ENCODE data around the gene ATG101.

ATG101 gene

DNA sequence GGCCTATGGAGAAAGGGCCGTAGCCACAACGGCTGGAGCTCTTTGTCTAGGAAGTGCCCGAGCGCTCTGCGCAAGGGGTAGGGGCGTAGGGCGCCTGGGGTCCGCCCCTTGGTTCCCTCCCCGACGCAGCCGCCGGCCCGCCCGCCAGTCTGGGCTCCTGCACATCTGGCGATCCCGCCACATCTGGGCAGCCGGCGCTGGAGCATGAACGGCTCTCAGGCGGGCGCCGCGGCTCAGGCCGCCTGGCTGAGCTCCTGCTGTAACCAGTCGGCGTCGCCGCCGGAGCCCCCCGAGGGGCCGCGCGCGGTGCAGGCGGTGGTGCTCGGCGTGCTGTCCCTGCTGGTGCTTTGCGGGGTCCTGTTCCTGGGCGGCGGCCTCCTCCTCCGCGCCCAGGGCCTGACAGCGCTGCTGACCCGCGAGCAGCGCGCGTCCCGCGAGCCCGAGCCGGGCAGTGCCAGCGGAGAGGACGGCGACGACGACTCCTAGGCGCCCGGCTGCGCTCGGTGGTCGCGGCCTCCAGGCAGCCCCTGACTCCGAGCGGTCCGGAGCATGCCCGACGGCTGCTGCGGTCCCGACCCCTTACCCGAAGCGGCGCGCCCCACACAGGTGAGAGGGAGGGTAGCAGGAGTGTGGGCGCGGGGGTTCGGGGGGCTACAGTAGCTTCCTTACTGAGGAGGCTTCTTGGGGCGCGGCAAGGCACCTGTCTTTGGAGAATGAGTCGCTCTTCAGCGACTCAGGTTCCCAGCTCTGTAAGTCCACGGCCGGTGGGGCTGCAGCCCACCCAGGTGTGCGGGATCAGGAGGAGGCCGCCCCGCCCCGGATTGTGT, 10.0 kb downstream of the ATG101 start, which contains the start of gene SMIM41:
TSS of gene SMIM41 (plus strand) at position 129 of the 827 bp plus-strand sequence. CDS start at position 205, 76 bp downstream.
- DNase-seq (ENCODE audit: low read depth, low spot score) = no peak

- no peak for DNase-seq (ENCODE audit: low read depth, low spot score)
Observed at GRCh38 chr12:52080403-52081251, 10.8 kb downstream of the ATG101 start.

- DNase-seq (ENCODE audit: low read depth, low spot score) = no peak
Observed at GRCh38 chr12:52081263-52081733, 11.5 kb downstream of the ATG101 start.

GRCh38 chr12:52082026-52082668, 12.4 kb downstream of the ATG101 start:
- DNase-seq (ENCODE audit: low read depth, low spot score) = no peak

- no peak for DNase-seq (ENCODE audit: low read depth, low spot score)
Observed at GRCh38 chr12:52082669-52082987, 12.8 kb downstream of the ATG101 start.

DNA sequence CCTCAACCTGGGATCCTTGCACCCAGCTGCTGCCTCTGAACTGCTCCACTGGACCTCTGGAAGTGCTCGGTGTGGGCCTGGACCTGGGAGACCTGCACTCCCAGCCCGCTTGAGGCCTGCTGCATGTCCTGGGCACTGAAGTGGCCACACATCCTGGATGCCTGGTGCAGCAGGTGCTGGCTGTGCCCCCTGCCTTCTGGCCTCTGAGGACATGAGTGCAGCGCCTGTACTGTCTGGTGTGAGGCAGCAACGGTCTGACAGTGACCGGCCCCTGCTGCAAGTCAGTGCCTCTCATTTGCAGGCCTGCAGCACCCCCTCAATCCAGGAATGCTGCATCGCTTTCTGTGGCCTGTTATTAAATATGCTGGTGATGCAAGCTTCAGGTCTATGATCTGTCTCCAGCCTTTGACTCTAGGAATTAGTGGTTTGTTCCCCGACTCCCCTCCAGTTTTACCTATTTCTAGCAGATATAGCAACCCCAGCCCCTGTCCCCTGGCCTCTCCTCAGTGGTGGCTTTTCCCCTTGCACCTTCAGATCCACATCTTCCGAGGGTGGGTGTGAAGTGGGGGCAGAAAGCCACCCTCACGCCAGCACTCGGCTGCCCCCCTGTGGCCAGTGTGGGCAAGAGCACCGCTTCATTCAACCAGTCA, 13.3 kb downstream of the ATG101 start:
- DNase-seq (ENCODE audit: low read depth, low spot score) = peak; percentile 47

DNA sequence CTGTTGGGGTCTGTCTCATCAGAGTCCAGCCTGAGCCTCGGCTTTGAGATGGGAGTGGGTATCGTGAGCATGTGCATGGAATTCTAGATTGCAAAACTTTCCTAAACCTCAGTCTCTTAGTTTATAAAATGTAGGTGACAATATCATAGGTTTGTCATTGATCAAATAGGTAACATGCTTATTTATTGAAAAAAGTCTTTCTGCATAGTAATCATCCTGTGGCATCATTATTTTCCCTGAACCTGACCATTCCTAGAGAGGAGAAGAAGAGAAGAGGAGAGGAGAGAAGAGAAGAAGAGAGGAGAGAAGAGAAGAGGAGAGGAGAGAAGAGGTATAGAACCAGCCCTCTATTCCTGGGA, 13.8 kb downstream of the ATG101 start:
- no peak for DNase-seq (ENCODE audit: low read depth, low spot score)

- no peak for DNase-seq (ENCODE audit: low read depth, low spot score)
Observed at GRCh38 chr12:52084491-52085231, 14.9 kb downstream of the ATG101 start.

- no peak for DNase-seq (ENCODE audit: low read depth, low spot score)
Observed at GRCh38 chr12:52085682-52086180, 16.0 kb downstream of the ATG101 start.

- DNase-seq (ENCODE audit: low read depth, low spot score) = no peak
Observed at GRCh38 chr12:52086366-52086765, 16.6 kb downstream of the ATG101 start.

DNA sequence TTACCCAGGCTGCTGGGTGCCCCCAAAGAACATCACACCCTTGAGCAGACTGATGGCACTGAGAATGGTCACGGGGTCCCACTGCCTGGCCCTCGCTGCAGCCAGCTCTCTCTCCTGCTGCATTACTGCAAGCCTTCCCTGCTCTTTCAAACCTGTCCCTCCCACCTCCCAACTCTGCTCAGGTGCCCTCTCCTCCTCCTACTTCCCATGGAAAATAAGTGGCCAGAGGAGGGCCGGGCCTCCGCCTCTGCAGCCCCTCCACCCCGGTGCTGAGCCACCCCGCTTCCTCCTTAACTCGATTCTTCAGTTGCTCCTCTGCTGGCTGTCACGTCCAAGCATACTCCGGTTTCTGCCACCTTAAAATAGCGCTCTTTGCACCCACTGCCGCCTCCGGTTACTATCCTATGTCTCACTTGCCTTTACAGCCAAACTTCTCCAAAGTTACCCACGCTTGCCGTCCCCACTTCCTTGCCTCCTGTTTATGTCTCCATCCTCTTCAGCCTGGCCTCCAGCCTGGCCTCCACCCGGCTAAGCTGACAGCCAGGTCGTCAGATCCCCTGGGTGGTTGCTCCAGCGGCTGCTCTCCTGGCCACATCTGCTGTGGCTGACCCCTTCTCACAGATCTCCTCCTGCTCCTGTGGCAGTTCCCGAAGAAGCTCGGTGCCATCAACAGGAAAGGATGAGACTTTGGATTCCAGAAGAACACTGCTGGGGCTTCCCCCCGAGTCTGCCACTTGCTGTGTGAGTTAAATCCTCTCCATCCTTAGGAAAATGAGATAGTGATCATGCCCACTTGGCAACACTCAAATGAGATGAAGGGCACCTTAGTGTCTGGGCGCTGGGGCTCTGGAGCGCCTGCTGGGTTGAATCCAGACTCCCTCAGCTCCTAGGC, 17.4 kb downstream of the ATG101 start:
- no peak for DNase-seq (ENCODE audit: low read depth, low spot score)

DNA sequence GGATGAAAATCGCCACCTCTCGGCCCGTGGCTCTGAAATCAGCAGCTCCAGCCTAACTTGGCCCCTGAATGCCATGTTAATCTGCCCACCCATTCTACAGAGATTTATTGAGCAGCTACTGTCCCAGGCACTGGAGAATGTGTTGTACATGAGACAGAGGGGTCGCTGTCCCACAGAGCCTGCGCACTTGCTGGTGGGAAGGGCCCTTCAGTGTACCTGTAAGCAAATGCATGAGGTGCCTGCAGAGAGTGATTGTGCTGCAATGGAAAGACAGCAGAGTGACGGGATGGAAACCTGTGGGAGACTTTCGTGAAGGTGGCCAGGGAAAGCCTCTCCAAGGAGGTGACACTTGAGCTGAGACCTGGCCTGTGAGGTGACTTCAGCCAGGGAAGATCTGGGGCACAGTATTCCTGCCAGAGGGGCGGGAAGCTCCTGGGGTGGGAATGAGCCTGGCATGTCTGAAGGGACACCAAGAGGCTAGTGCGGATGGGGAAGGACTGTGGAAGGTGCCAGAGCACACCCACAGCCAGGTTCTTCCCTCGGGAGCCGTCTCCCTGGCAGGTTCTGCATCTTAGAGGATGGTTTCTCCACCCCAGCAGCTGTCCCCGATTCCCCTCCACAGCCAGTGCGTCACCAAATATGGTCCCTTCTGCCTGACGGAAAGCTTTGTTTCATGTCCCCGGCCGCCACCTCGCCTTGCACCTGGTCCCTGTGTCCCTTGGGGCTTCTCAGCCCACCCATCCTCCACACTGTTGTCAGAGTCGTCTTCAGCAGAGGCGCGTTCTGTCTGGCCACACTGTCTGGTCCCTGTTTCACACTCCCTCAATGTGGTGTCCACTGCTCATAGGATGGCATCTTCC, 18.4 kb downstream of the ATG101 start:
- DNase-seq (ENCODE audit: low read depth, low spot score) = no peak

DNA sequence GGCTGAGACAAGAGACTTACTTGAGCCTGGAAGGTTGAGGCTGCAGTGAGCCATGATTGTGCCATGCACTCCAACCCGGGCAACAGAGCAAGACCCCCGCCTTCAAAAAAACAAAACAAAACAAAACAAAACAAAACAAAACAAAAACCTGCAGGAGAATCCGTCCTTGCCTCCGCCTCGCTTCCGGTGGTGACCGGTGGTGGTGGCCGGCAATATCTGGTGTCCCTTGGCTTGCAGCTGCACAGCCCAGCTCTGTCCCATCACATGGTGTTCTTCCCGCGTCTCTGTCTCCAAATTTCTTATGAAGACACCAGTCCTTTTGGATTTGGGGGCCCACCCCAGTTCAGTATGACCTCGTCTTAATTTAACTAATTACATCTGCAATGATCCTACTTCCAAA, 19.7 kb downstream of the ATG101 start:
- no peak for DNase-seq (ENCODE audit: low read depth, low spot score)

DNA sequence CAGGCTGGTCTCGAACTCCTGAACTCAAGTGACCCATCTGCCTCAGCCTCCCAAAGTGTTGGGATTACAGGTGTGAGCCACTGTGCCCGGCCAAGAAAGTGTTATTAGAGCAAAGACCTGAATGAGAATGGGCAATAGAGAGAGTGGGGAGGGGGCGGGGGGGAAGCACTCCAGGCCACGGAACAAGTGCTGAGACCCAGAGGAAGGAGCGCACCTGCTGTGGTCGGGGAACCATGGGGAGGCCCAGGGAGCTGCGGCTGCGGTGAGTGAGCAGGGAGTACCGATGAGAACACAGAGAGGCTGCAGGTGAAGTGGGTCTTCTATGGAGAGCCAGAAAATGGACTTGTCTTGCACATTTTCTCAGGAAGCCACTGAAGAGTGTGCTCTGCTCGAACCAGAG, 20.5 kb downstream of the ATG101 start:
- DNase-seq (ENCODE audit: low read depth, low spot score) = no peak

DNA sequence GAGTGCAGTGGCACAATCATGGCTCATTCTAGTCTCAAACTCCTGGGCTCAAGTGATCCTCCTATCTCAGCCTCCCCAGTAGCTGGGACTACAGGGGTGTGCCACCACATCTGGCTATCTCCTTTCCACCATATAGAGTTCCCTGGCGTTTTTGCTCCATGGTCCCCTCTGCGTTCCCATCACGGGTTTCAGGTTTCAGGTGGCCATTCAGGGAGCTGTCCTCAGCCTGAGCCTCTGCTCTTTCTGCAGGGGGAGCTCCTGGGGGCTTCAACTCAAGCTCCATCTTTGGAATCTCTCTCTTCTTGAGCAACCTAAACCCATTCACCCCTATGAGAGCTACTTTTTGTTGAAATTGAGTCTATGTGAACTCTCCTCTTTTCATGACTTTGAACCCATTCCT, 21.3 kb downstream of the ATG101 start:
- DNase-seq (ENCODE audit: low read depth, low spot score) = no peak

DNA sequence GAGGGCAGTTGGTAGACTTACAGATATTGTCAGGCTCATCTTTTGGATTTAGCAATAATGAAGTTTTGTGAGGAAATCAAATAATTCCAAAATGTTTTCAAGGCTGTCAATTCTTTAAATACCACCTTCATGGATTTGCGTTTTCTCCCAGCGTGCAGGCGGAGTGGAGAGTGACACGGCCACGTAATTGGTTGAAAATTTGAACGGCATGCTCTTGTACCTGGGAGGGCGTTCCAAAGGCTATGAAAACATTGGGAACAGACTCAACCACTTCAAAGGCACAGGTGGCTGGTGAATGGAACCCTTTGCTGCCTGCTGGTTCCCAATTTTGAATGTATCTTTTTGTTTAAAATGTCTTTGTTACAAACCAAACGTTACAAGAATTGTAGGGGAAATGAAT, 22.1 kb downstream of the ATG101 start:
- no peak for DNase-seq (ENCODE audit: low read depth, low spot score)

DNA sequence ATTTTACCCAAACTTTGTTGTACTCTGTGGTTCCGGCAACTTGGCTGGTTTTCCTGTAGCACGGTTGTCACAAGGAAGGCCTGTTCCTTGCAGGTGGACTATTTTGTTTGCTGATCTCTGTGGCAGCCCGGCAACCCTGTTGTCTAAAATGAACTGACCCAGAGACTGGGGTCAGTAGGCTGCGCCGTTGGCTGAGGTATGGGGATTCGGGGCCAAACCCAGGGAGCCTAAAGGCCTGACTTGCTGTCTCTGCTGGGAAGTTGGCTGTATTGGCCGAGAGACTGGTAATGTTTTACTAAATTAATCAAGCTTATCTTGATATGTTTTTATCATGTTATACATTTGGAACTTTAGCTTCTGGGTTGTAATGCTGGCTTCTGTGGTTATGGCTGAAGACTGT, 23.6 kb downstream of the ATG101 start:
- DNase-seq (ENCODE audit: low read depth, low spot score) = no peak

DNA sequence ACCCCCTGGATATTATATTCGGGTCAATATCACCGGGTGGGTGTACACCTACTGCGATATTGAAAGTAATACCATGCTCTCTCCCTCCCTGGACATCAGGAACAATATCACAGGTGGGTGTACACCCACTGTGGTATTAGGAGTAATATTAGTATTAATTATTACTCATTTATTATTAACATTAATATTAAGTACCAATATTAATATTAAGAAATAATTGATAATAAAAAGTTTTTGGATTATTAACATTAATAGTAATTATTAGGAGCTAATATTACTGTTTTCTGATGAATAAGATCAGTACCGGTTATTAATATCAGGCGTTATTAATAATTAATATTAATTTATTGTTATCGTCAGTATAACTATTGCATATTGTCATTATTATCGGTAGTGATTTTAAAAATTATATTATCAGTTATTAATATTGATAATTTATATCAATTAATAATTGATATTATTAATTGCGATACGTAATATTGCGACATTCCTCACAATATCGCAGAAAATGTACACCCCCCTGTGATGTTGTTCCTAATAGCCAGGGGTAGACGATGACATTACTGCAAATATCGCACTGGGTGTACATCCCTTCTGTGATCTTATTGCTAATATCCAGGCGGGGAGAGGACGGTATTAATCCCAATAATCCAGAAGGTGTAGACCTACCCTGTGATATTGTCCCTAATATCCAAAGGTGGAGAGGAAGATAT, 26.7 kb downstream of the ATG101 start:
- DNase-seq (ENCODE audit: low read depth, low spot score) = no peak

Data from activated naive CD8-positive, alpha-beta T cell treated with anti-CD3 and anti-CD28 coated beads, Interleukin-2, amount 50 U/mL, for 16 hours (primary cell).